Karpas-422 (cell line): ENCODE results near the gene KCNH1. TPM values are rescaled to one million over a fixed set of nuclear protein-coding genes. Genes with fewer than 3 reads are reported as not detected.

Source experiments
- DNase-seq: peaks from one replicate; pipeline ENCODE4 v3.0.0-alpha.2; 2015
- H2AFZ ChIP-seq: fragments of 200-600 bp; sonication (generic); 2 replicates; pipeline ENCODE4 v1.6.1; 2014; ENCODE audit warnings: antibody characterized with exemption, low read length, mixed read lengths
- H3K27ac ChIP-seq: fragments of 200-600 bp; sonication (generic); 2 replicates; pipeline ENCODE4 v1.5.1; 2014; ENCODE audit warnings: mild to moderate bottlenecking, low read length, moderate library complexity
- H3K27me3 ChIP-seq: fragments of 200-600 bp; sonication (generic); 2 replicates; pipeline ENCODE4 v1.6.1; 2014; ENCODE audit warnings: low read length, mixed read lengths
- H3K36me3 ChIP-seq: fragments of 200-600 bp; sonication (generic); 2 replicates; pipeline ENCODE4 v1.6.1; 2014; ENCODE audit warnings: low read length, mixed read lengths; ENCODE audit not compliant: insufficient read depth
- H3K4me1 ChIP-seq: fragments of 200-600 bp; sonication (generic); 2 replicates; pipeline ENCODE4 v1.6.1; 2014; ENCODE audit warnings: mild to moderate bottlenecking, low read length, mixed read lengths
- H3K4me2 ChIP-seq: fragments of 200-600 bp; sonication (generic); 2 replicates; pipeline ENCODE4 v1.6.1; 2014; ENCODE audit warnings: low read length, low read depth, mild to moderate bottlenecking; ENCODE audit not compliant: poor library complexity, severe bottlenecking
- H3K4me3 ChIP-seq: fragments of 200-600 bp; sonication (generic); 2 replicates; pipeline ENCODE4 v1.5.1; 2014; ENCODE audit warnings: mild to moderate bottlenecking, antibody characterized with exemption, low read length, mixed read lengths
- H3K79me2 ChIP-seq: fragments of 200-600 bp; sonication (generic); 2 replicates; pipeline ENCODE4 v1.6.1; 2014; ENCODE audit warnings: mild to moderate bottlenecking, low read length, mixed read lengths
- H3K9ac ChIP-seq: fragments of 200-600 bp; sonication (generic); 2 replicates; pipeline ENCODE4 v1.6.0; 2014; ENCODE audit warnings: low read length
- H3K9me2 ChIP-seq: fragments of 200-600 bp; sonication (generic), shearing (Covaris generic); replicated peaks from 2 replicates; pipeline ENCODE4 v1.6.0; 2014; ENCODE audit warnings: mild to moderate bottlenecking, low read length, moderate library complexity; ENCODE audit not compliant: insufficient read depth
- H3K9me3 ChIP-seq: fragments of 300-700, 200-600 bp; sonication (generic); 2 replicates; pipeline ENCODE4 v1.6.1; 2014; ENCODE audit warnings: low read length, mixed read lengths
- H4K20me1 ChIP-seq: fragments of 200-600 bp; sonication (generic); 2 replicates; pipeline ENCODE4 v1.6.1; 2014; ENCODE audit warnings: mild to moderate bottlenecking, antibody characterized with exemption, low read length, low read depth; ENCODE audit not compliant: insufficient read depth
- total RNA-seq: library from RNA; depleted of rRNA; stranded (reverse); fragments of >200 nt; shearing (Covaris generic); gene quantifications from 2 replicates; pipeline ENCODE4 v1.2.3, GENCODE V29; 2014; ENCODE audit warnings: low replicate concordance

The KCNH1 gene
- total RNA-seq, 1 experiment from 2014 or later: not detected

GRCh38 chr1:210741564-210741963 is 392.4 kb downstream of the KCNH1 start:
- Histone ChIP-seq H3K27me3 (no peaks in the 10 kb centered on the region), H3K27ac (no peak overlapping the region), H3K9ac (no peak overlapping the region), H3K79me2 (no peaks in the 10 kb centered on the region), H3K4me2 (no peak overlapping the region), H3K9me2 (no peaks in the 10 kb centered on the region), H3K9me3 (no peaks in the 10 kb centered on the region), H3K36me3 (no peaks in the 10 kb centered on the region), H3K4me1 (no peaks in the 10 kb centered on the region), H2AFZ (no peak overlapping the region), H4K20me1 (no peaks in the 10 kb centered on the region), H3K4me3 (no peak overlapping the region)
- no peak for DNase-seq

GRCh38 chr1:210739627-210740026 is 394.3 kb downstream of the KCNH1 start:
- Histone ChIP-seq H4K20me1 (no peaks in the 10 kb centered on the region), H3K9me3 (no peaks in the 10 kb centered on the region), H3K4me2 (no peak overlapping the region), H3K4me1 (no peaks in the 10 kb centered on the region), H2AFZ (no peak overlapping the region), H3K27me3 (no peaks in the 10 kb centered on the region), H3K9ac (no peak overlapping the region), H3K4me3 (no peak overlapping the region), H3K27ac (no peak overlapping the region), H3K79me2 (no peaks in the 10 kb centered on the region), H3K9me2 (no peaks in the 10 kb centered on the region), H3K36me3 (no peaks in the 10 kb centered on the region)
- DNase-seq: no peak

- no peaks in the 10 kb centered on the region for H3K36me3 ChIP-seq
- no peaks in the 10 kb centered on the region for H3K79me2 ChIP-seq
- DNase-seq: no peak
- no peak overlapping the region for H3K4me3 ChIP-seq
- H3K27me3 ChIP-seq: no peaks in the 10 kb centered on the region
- H2AFZ ChIP-seq: no peak overlapping the region
- H3K9me3 ChIP-seq: no peaks in the 10 kb centered on the region
- no peaks in the 10 kb centered on the region for H3K9me2 ChIP-seq
- no peaks in the 10 kb centered on the region for H3K4me1 ChIP-seq
- no peak overlapping the region for H3K9ac ChIP-seq
- no peaks in the 10 kb centered on the region for H4K20me1 ChIP-seq
- no peak overlapping the region for H3K27ac ChIP-seq
- H3K4me2 ChIP-seq: no peak overlapping the region
These were observed 395.7 kb downstream of the KCNH1 start for GRCh38 chr1:210738256-210738655.

- Histone ChIP-seq H2AFZ (no peak overlapping the region), H3K4me3 (no peak overlapping the region), H3K9me3 (no peaks in the 10 kb centered on the region)
These were observed 397.2 kb downstream of the KCNH1 start for GRCh38 chr1:210736713-210737112.

GRCh38 chr1:210731597-210731996 is 402.4 kb downstream of the KCNH1 start:
- H4K20me1 ChIP-seq: no peaks in the 10 kb centered on the region
- no peaks in the 10 kb centered on the region for H3K27me3 ChIP-seq
- H3K4me3 ChIP-seq: no peak overlapping the region

More at GRCh38 chr1:210736713-210737112, 397.2 kb downstream of the KCNH1 start:
- no peak for DNase-seq
- Histone ChIP-seq H3K79me2 (no peaks in the 10 kb centered on the region), H3K4me2 (no peak overlapping the region), H3K9me2 (no peaks in the 10 kb centered on the region), H3K9ac (no peak overlapping the region), H3K27ac (no peak overlapping the region), H4K20me1 (no peaks in the 10 kb centered on the region), H3K36me3 (no peaks in the 10 kb centered on the region), H3K27me3 (no peaks in the 10 kb centered on the region), H3K4me1 (no peaks in the 10 kb centered on the region)

GRCh38 chr1:210731193-210731592 is 402.8 kb downstream of the KCNH1 start:
- Histone ChIP-seq H3K9me3 (no peaks in the 10 kb centered on the region), H3K4me3 (no peak overlapping the region), H3K9ac (no peak overlapping the region), H3K27ac (no peak overlapping the region), H3K79me2 (no peaks in the 10 kb centered on the region), H3K4me1 (no peaks in the 10 kb centered on the region), H4K20me1 (no peaks in the 10 kb centered on the region), H3K9me2 (no peaks in the 10 kb centered on the region), H3K36me3 (no peaks in the 10 kb centered on the region), H2AFZ (no peak overlapping the region), H3K27me3 (no peaks in the 10 kb centered on the region), H3K4me2 (no peak overlapping the region)
- no peak for DNase-seq

More at GRCh38 chr1:210731597-210731996, 402.4 kb downstream of the KCNH1 start:
- Histone ChIP-seq H3K4me2 (no peak overlapping the region), H3K27ac (no peak overlapping the region), H3K79me2 (no peaks in the 10 kb centered on the region), H3K9ac (no peak overlapping the region), H3K9me3 (no peaks in the 10 kb centered on the region), H3K4me1 (no peaks in the 10 kb centered on the region), H2AFZ (no peak overlapping the region), H3K9me2 (no peaks in the 10 kb centered on the region), H3K36me3 (no peaks in the 10 kb centered on the region)
- DNase-seq: no peak

GRCh38 chr1:210730023-210730422 is 403.9 kb downstream of the KCNH1 start:
- Histone ChIP-seq H3K4me3 (no peak overlapping the region), H3K9me2 (no peaks in the 10 kb centered on the region), H3K4me2 (no peak overlapping the region), H3K27me3 (no peaks in the 10 kb centered on the region), H4K20me1 (no peaks in the 10 kb centered on the region), H3K9me3 (no peaks in the 10 kb centered on the region), H2AFZ (no peak overlapping the region), H3K79me2 (no peaks in the 10 kb centered on the region), H3K27ac (no peak overlapping the region), H3K4me1 (no peaks in the 10 kb centered on the region), H3K36me3 (no peaks in the 10 kb centered on the region), H3K9ac (no peak overlapping the region)
- no peak for DNase-seq

GRCh38 chr1:210728437-210729149 is 405.4 kb downstream of the KCNH1 start:
- Histone ChIP-seq H3K9me3 (no peaks in the 10 kb centered on the region), H3K79me2 (no peaks in the 10 kb centered on the region), H3K36me3 (no peaks in the 10 kb centered on the region), H3K27ac (no peak overlapping the region), H3K27me3 (no peaks in the 10 kb centered on the region), H3K4me3 (no peak overlapping the region), H3K9ac (no peak overlapping the region), H3K4me2 (no peak overlapping the region), H2AFZ (no peak overlapping the region), H3K4me1 (no peaks in the 10 kb centered on the region), H3K9me2 (no peaks in the 10 kb centered on the region), H4K20me1 (no peaks in the 10 kb centered on the region)
- no peak for DNase-seq
